IMR-90 (cell line): ENCODE data around the gene FOXK2.

Source experiments
- CEBPB ChIP-seq: IDR thresholded peaks from 2 replicates; pipeline ENCODE4 v1.6.1; 2012; ENCODE audit warnings: low read depth, low read length, improper control_type of control experiment
- CHD1 ChIP-seq: IDR thresholded peaks from 2 replicates; pipeline ENCODE4 v1.6.1; 2012; ENCODE audit warnings: low read depth, low read length, improper control_type of control experiment
- CTCF ChIP-seq: conservative IDR thresholded peaks from 2 replicates; pipeline ENCODE4 v1.5.1; 2012; ENCODE audit warnings: mild to moderate bottlenecking, low read depth, low read length, improper control_type of control experiment
- FOS ChIP-seq: fragments of 150-350 bp; IDR thresholded peaks from 2 replicates; pipeline ENCODE4 v1.6.1; 2016; ENCODE audit warnings: low read depth, low read length
- MXI1 ChIP-seq: IDR thresholded peaks from 2 replicates; pipeline ENCODE4 v1.6.1; 2012; ENCODE audit warnings: low read depth, mild to moderate bottlenecking, low read length, moderate library complexity, borderline replicate concordance
- POLR2A ChIP-seq: IDR thresholded peaks from 2 replicates; pipeline ENCODE4 v1.6.1; 2012; ENCODE audit warnings: mild to moderate bottlenecking, low read depth, low read length
- RAD21 ChIP-seq: IDR thresholded peaks from 2 replicates; pipeline ENCODE4 v1.6.1; 2012; ENCODE audit warnings: low read length, improper control_type of control experiment
- RFX5 ChIP-seq: IDR thresholded peaks from 2 replicates; pipeline ENCODE4 v1.8.0; 2012; ENCODE audit warnings: low read depth, mild to moderate bottlenecking, low read length, moderate library complexity

GRCh38 chr17:82560802-82561428 lies 41.4 kb downstream of the FOXK2 start:
- TF ChIP-seq CEBPB (no peak), CTCF (no peak), RAD21 (no peak), POLR2A (no peak), MXI1 (no peak), CHD1 (no peak), RFX5 (no peak), FOS (no peak)
